VCaP (cell line): ENCODE data around the gene RASL10B.

Experiments used
- H3K27ac ChIP-seq: fragments of 450-650 bp; 2 replicates; pipeline ENCODE4 v1.5.1; 2017
- CTCF ChIP-seq: fragments of 450-650 bp; conservative IDR thresholded peaks from 2 replicates; pipeline ENCODE4 v1.5.1; 2017; ENCODE audit warnings: mild to moderate bottlenecking, moderate library complexity

RASL10B gene

DNA sequence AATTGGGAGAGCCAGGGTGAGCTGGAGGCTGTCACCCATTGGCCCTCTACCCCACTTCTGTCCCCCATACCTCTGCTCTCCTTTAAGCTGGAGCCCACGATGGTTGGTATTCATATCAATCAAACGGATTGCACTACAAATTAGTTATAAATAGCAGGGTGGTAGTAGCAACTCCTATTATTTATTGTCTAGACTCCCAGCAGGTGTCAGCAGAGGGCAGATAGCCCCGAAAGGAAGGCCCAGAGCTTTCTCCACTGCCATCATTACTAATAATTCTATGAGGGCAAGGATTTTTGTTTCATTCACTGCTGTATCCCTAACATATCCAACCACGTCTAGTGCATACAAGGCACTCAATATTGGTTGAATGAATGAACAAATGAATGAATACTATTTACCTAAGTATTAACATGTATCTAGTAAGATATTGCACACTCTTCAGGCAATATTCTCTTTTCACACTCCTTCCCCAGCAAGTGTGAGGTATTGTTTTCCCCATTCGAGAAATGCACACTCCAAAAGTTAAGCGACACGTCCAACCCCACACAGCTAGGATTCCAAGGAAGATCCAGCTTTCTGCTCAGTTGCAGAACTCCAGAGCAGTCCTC is 35.6 kb downstream of the RASL10B start:
- TF ChIP-seq CTCF = peak; percentile 98

DNA sequence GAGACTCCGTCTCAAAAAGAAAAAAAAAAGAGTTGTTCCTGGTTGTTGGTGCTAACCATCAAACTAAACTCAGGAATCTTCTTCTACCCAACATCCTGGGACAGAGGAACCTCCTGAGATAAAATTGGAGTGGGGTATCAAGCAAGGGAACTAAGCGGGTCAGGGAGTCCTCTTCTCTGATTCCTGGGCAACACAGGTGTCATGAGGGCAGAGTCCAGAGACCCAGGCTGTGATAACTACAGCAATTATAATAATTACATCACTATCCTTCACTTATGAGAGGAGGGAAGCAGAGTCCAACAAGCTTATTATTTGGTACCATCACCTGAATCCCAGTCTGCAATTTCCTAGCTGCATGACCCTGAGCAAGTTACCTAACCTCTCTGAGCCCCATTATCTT is 37.4 kb downstream of the RASL10B start:
- H3K27ac ChIP-seq = no peak overlapping the region
- TF ChIP-seq CTCF = no peak

More for the DNA sequence above, 35.6 kb downstream of the RASL10B start:
- H3K27ac ChIP-seq = peak overlapping the region; percentile 7; the same call in 1 of the 2 replicates

- TF ChIP-seq CTCF = peak; percentile 55
- no peak overlapping the region for H3K27ac ChIP-seq
Observed at GRCh38 chr17:35769895-35770486, 38.6 kb downstream of the RASL10B start.

DNA sequence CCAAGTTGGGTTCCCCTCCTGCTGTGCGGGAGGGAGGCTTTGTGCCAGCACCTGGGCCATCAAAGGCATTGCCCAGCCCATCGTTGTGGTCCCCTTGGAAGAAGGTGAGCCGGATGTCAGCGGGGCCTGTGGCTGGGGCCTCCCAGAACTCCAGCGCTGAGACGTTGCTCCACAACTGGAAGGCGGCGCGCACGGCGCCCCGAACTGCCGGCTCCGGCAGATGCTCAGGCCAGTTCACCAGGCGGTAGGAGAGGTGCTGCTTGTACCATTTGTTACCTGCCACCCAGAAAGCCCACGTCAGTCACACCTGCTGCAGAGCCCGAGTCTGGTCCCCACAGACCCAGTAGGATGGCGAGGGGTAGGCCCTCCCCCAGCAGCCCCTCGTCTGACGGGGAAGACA is 41.7 kb downstream of the RASL10B start:
- no peak for TF ChIP-seq CTCF
- no peak overlapping the region for H3K27ac ChIP-seq

- TF ChIP-seq CTCF = no peak
- H3K27ac ChIP-seq = peak overlapping the region; percentile 38
Observed at GRCh38 chr17:35773679-35774425, 42.4 kb downstream of the RASL10B start.

GRCh38 chr17:35774499-35774898 is 43.1 kb downstream of the RASL10B start:
- H3K27ac ChIP-seq = peak overlapping the region; percentile 38
- TF ChIP-seq CTCF = no peak

- H3K27ac ChIP-seq = peak overlapping the region; percentile 38
- TF ChIP-seq CTCF = no peak
Observed at GRCh38 chr17:35775039-35775438, 43.6 kb downstream of the RASL10B start.
